A673 (cell line): ENCODE results near the gene FSD1. TPM values are rescaled to one million over a fixed set of nuclear protein-coding genes. Genes with fewer than 3 reads are reported as not detected.

Experiments used
- BruUV-seq: library from RNA; stranded (reverse); fragments of 400-500 nt; replicated peaks from 2 replicates; lab custom pipeline; 2021; lab: Mats Ljungman, UMichigan
- CTCF ChIA-PET: fragments of 300-600 bp; sonication (Branson Sonifier 250); formaldehyde crosslinking; loops from one replicate; lab custom pipeline; 2022; ENCODE audit warnings: antibody characterized with exemption; lab: Charles Lee
- POLR2A ChIA-PET: fragments of 300-600 bp; sonication (Branson Sonifier 250); formaldehyde crosslinking; loops from one replicate; lab custom pipeline; 2022; ENCODE audit warnings: antibody characterized with exemption; ENCODE audit not compliant: low non-redundant PET; lab: Charles Lee
- DNase-seq: peaks from one replicate; pipeline ENCODE4 v3.0.0-alpha.2; 2015; ENCODE audit warnings: low spot score
- H3K27ac ChIP-seq: fragments of 200-600 bp; sonication (generic); 2 replicates; pipeline ENCODE4 v1.5.1; 2016; ENCODE audit warnings: mixed run types, low read depth, mild to moderate bottlenecking, mixed read lengths, antibody characterized with exemption, low read length; ENCODE audit not compliant: poor library complexity, severe bottlenecking
- H3K27me3 ChIP-seq: fragments of 200-600 bp; sonication (generic); replicated peaks from 2 replicates; pipeline ENCODE4 v1.6.1; 2017; ENCODE audit warnings: mixed run types, low read depth, mild to moderate bottlenecking, mixed read lengths, antibody characterized with exemption, low read length; ENCODE audit not compliant: insufficient read depth, poor library complexity
- H3K36me3 ChIP-seq: fragments of 200-600 bp; sonication (generic); 2 replicates; pipeline ENCODE4 v1.6.1; 2016; ENCODE audit warnings: mixed run types, mild to moderate bottlenecking, mixed read lengths, antibody characterized with exemption, low read length; ENCODE audit not compliant: insufficient read depth, poor library complexity, severe bottlenecking
- H3K4me1 ChIP-seq: fragments of 200-600 bp; sonication (generic); 2 replicates; pipeline ENCODE4 v1.6.1; 2017; ENCODE audit warnings: mixed run types, mild to moderate bottlenecking, mixed read lengths, antibody characterized with exemption, low read length; ENCODE audit not compliant: insufficient read depth, poor library complexity, severe bottlenecking
- H3K4me3 ChIP-seq: fragments of 200-600 bp; sonication (generic); 2 replicates; pipeline ENCODE4 v1.5.1; 2016; ENCODE audit warnings: low read depth, mixed run types, mild to moderate bottlenecking, mixed read lengths, low read length; ENCODE audit not compliant: poor library complexity, severe bottlenecking
- H3K9me3 ChIP-seq: fragments of 200-600 bp; sonication (generic); 2 replicates; pipeline ENCODE4 v1.6.1; 2016; ENCODE audit warnings: mixed run types, low read depth, mild to moderate bottlenecking, mixed read lengths, antibody characterized with exemption, low read length; ENCODE audit not compliant: poor library complexity, severe bottlenecking
- CTCF ChIP-seq: fragments of 300-800, 200-600 bp; sonication (generic); conservative IDR thresholded peaks from 2 replicates; pipeline ENCODE4 v1.5.1; 2017; ENCODE audit warnings: low read depth, mild to moderate bottlenecking, antibody characterized with exemption, low read length, moderate library complexity, mixed read lengths
- EZH2 ChIP-seq: fragments of 200-600 bp; sonication (generic); IDR thresholded peaks from 2 replicates; pipeline ENCODE4 v1.6.1; 2017; ENCODE audit warnings: borderline replicate concordance, low read depth, mild to moderate bottlenecking, mixed read lengths, antibody characterized with exemption, low read length; ENCODE audit not compliant: poor library complexity, severe bottlenecking
- intact Hi-C: fragments of 100-400 bp; cut with micrococcal nuclease; formaldehyde crosslinking; loops from one replicate; pipeline ENCODE4 v1.10.0; 2022; ENCODE audit not compliant: unreplicated experiment
- total RNA-seq: library from RNA; stranded (reverse); gene quantifications from 2 replicates; pipeline ENCODE4 v1.2.3, GENCODE V29; 2021

Gene FSD1
- total RNA-seq, 1 experiment from 2014 or later, result 10.4 TPM

DNA sequence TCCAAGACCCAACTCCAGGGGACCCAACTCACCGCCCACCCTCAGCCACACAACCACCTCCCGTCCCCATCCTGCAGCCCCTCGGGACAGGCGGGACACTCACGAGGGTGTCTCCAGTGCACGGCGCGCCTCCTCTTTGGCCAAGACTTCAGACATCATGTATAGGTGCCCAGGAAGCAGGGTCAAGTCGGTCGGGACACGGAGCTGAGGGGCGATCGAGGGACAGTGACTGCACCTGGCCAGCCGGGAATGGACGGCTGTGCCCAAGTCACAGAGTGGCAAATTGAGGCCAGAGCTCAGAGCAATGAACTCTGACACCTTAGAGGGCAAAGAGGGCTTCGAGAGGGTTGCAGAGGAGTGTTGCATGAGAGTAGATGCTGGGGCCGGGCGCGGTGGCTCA lies 25.5 kb downstream of the FSD1 start:
- DNase-seq, result no peak
- no peaks in the 10 kb centered on the region for H3K36me3 ChIP-seq
- CTCF ChIA-PET, result no interaction called here
- no peak overlapping the region for H3K4me3 ChIP-seq
- no TSS peak for BruUV-seq
- H3K9me3 ChIP-seq, result no peaks in the 10 kb centered on the region
- no peak for TF ChIP-seq CTCF
- TF ChIP-seq EZH2, result no peak
- intact Hi-C loops, result no loop called here
- POLR2A ChIA-PET, result no interaction called here
- H3K4me1 ChIP-seq, result peaks cover 11% of the 10 kb centered on the region
- H3K27me3 ChIP-seq, result no peaks in the 10 kb centered on the region
- H3K27ac ChIP-seq, result no peak overlapping the region

GRCh38 chr19:4334929-4335570 lies 30.7 kb downstream of the FSD1 start:
- H3K9me3 ChIP-seq, result no peaks in the 10 kb centered on the region
- peaks cover 8% of the 10 kb centered on the region for H3K4me1 ChIP-seq
- intact Hi-C loops, result no loop called here
- no peaks in the 10 kb centered on the region for H3K36me3 ChIP-seq
- no peaks in the 10 kb centered on the region for H3K27me3 ChIP-seq
- TF ChIP-seq CTCF (no peak), EZH2 (no peak)
- H3K4me3 ChIP-seq, result no peak overlapping the region
- CTCF ChIA-PET, result no interaction called here
- no peak overlapping the region for H3K27ac ChIP-seq
- BruUV-seq, result no TSS peak
- no peak for DNase-seq
- POLR2A ChIA-PET, result no interaction called here

DNA sequence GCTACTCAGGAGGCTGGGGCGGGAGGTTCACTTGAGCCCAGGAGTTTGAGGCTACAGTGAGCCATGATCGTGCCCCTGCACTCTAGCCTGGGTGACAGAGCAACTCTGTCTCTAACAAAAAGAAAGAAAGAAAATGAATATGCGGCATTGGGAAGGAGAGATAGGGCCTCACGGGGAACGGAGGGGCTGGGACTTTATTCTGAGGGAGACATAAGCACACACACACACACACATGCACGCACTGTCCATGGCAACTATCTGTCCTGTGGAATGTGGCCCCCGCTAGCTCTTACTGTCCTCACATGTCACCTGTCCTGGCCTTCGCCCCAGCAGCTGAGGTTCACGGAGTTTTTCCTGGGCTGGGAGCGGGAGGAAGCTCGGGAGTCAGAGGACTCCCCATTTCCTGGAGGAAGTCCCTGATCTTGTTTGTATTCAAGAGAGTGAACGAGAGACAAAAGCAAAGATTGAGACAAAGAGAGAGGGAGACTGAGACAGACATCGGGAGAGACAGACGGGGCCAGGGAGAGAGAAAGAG lies 33.6 kb downstream of the FSD1 start:
- no TSS peak for BruUV-seq

More for the DNA sequence above, 33.6 kb downstream of the FSD1 start:
- H3K27ac ChIP-seq, result peak overlapping the region; percentile 37
- H3K4me1 ChIP-seq, result peaks cover 8% of the 10 kb centered on the region
- H3K27me3 ChIP-seq, result no peaks in the 10 kb centered on the region
- POLR2A ChIA-PET, result no interaction called here
- no peak for TF ChIP-seq EZH2
- TF ChIP-seq CTCF, result no peak
- H3K9me3 ChIP-seq, result no peaks in the 10 kb centered on the region
- no peaks in the 10 kb centered on the region for H3K36me3 ChIP-seq
- no peak for DNase-seq
- CTCF ChIA-PET, result no interaction called here
- H3K4me3 ChIP-seq, result no peak overlapping the region
- intact Hi-C loops, result no loop called here
